HG03097 (cell line): ENCODE measurements around the gene ZNF654.
A peak's percentile ranks its signal among the peaks of the same experiment; 100 is the strongest.
"Not testable (repeated sequence)": the region's sequence is repeated elsewhere in the genome, so short reads cannot be mapped to it uniquely, and the experiment has no call there.

Experiments used
- ATAC-seq: cut with Tn5 transposase; IDR thresholded peaks from one replicate; pipeline ENCODE4 v1.9.1; 2021; ENCODE audit not compliant: unreplicated experiment, low FRiP score

Gene ZNF654

GRCh38 chr3:88133711-88134263 lies 74.7 kb downstream of the ZNF654 start:
- no peak for ATAC-seq

GRCh38 chr3:88137836-88138235 lies 78.8 kb downstream of the ZNF654 start:
- ATAC-seq, result no peak

GRCh38 chr3:88141458-88142083 lies 82.5 kb downstream of the ZNF654 start:
- ATAC-seq, result no peak

GRCh38 chr3:88142094-88142624 lies 83.1 kb downstream of the ZNF654 start:
- ATAC-seq, result no peak

GRCh38 chr3:88147261-88147660 lies 88.2 kb downstream of the ZNF654 start:
- no peak for ATAC-seq

- no peak for ATAC-seq
Measured at GRCh38 chr3:88148651-88149050, 89.6 kb downstream of the ZNF654 start.

GRCh38 chr3:88149101-88149508 lies 90.0 kb downstream of the ZNF654 start:
- peak; percentile 11 for ATAC-seq

GRCh38 chr3:88149509-88150362 lies 90.7 kb downstream of the ZNF654 start, which contains the start of gene C3orf38:
Gene C3orf38 (plus strand): TSS chr3:88149959. CDS start chr3:88150053, 94 bp downstream.
- ATAC-seq, result peak; percentile 84

GRCh38 chr3:88150371-88150770 lies 91.3 kb downstream of the ZNF654 start:
- ATAC-seq, result peak; percentile 19

- no peak for ATAC-seq
Measured at GRCh38 chr3:88150806-88151205, 91.8 kb downstream of the ZNF654 start.

- ATAC-seq, result no peak
Measured at GRCh38 chr3:88151358-88151757, 92.3 kb downstream of the ZNF654 start.

- ATAC-seq, result no peak
Measured at GRCh38 chr3:88152841-88153240, 93.8 kb downstream of the ZNF654 start.

GRCh38 chr3:88166419-88166971 lies 107.4 kb downstream of the ZNF654 start:
- no peak for ATAC-seq

- ATAC-seq, result no peak
Measured at GRCh38 chr3:88167173-88167572, 108.1 kb downstream of the ZNF654 start.

- ATAC-seq, result no peak
Measured at GRCh38 chr3:88167704-88168103, 108.6 kb downstream of the ZNF654 start.

- no peak for ATAC-seq
Measured at GRCh38 chr3:88168171-88168570, 109.1 kb downstream of the ZNF654 start.

- ATAC-seq, result no peak
Measured at GRCh38 chr3:88180398-88180999, 121.4 kb downstream of the ZNF654 start.

GRCh38 chr3:88182165-88182918 lies 123.3 kb downstream of the ZNF654 start:
- not testable (repeated sequence) for ATAC-seq

GRCh38 chr3:88188436-88188835 lies 129.4 kb downstream of the ZNF654 start:
- ATAC-seq, result no peak

- ATAC-seq, result peak; percentile 77
Measured at GRCh38 chr3:88189361-88189810, 130.3 kb downstream of the ZNF654 start.
